WI38 (cell line): Measurements from ENCODE around the gene SMC4.
"Not testable (repeated sequence)": the region's sequence is repeated elsewhere in the genome, so short reads cannot be mapped to it uniquely, and the experiment has no call there.

Experiments
- H3K4me3 ChIP-seq: 2 replicates; pipeline ENCODE4 v1.5.1; 2011; ENCODE audit warnings: low read depth, mild to moderate bottlenecking, control low read depth, low read length
- TF ChIP-seq, protein P1 (sequence below): IDR thresholded peaks from 2 replicates; pipeline ENCODE4 v1.5.1; 2012; ENCODE audit warnings: low read depth, mild to moderate bottlenecking, control low read depth, low read length

The SMC4 gene

GRCh38 chr3:160446522-160447056, 47.1 kb downstream of the SMC4 start:
- H3K4me3 ChIP-seq = no peak overlapping the region
- TF ChIP-seq, protein P1, sequence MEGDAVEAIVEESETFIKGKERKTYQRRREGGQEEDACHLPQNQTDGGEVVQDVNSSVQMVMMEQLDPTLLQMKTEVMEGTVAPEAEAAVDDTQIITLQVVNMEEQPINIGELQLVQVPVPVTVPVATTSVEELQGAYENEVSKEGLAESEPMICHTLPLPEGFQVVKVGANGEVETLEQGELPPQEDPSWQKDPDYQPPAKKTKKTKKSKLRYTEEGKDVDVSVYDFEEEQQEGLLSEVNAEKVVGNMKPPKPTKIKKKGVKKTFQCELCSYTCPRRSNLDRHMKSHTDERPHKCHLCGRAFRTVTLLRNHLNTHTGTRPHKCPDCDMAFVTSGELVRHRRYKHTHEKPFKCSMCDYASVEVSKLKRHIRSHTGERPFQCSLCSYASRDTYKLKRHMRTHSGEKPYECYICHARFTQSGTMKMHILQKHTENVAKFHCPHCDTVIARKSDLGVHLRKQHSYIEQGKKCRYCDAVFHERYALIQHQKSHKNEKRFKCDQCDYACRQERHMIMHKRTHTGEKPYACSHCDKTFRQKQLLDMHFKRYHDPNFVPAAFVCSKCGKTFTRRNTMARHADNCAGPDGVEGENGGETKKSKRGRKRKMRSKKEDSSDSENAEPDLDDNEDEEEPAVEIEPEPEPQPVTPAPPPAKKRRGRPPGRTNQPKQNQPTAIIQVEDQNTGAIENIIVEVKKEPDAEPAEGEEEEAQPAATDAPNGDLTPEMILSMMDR = no peak

DNA sequence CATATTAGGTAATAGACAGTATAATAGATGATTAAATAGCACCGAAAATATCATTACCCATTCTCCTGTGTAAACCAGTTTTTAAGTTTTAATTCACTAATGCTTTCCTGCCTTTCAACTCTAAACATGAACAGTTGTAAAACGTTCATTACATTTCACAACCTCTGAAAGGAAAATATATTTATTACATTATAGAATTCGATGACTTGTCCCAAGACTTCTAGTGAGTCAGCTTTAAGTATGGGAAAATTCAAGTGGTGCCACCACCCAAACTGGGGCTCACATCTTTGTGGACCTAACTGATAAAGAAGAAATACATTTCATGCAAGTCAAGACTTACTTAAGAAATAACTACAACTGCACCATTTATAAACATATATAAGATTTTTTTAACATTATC, 48.1 kb downstream of the SMC4 start:
- TF ChIP-seq, protein P1 = no peak
- H3K4me3 ChIP-seq = peak overlapping the region; percentile 87

- TF ChIP-seq, protein P1 = no peak
- peak overlapping the region; percentile 87 for H3K4me3 ChIP-seq
Observed at GRCh38 chr3:160448845-160449635, 49.6 kb downstream of the SMC4 start.

- TF ChIP-seq, protein P1 = no peak
- H3K4me3 ChIP-seq = peak within 1 kb of the TSS; percentile 87
Observed at GRCh38 chr3:160449636-160450598, 50.5 kb downstream of the SMC4 start, which contains the start of gene TRIM59. TRIM59 (minus strand) TSS chr3:160449786; CDS start chr3:160439183, 10,603 bp downstream.

- TF ChIP-seq, protein P1 = no peak
- H3K4me3 ChIP-seq = peak overlapping the region; percentile 87
Observed at GRCh38 chr3:160450846-160451245, 51.4 kb downstream of the SMC4 start.

DNA sequence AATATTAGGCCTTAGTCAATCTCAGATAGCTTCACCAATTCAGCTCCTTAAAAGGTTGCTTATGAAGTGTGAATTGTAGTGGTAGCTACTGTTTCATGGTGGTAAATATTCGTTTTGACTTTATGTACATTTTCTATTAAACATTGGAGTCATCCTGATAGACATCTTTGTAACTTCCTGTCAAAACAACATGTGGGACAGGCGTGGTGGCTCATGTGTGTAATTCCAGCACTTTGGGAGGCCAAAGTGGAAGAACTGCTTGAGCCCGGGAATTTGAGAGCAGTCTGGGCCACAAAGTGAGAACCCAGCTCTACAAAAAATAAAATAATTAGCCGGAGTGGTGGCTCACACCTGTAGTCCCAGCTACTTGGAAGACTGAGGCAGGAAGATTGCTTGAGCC, 52.2 kb downstream of the SMC4 start:
- TF ChIP-seq, protein P1 = no peak

DNA sequence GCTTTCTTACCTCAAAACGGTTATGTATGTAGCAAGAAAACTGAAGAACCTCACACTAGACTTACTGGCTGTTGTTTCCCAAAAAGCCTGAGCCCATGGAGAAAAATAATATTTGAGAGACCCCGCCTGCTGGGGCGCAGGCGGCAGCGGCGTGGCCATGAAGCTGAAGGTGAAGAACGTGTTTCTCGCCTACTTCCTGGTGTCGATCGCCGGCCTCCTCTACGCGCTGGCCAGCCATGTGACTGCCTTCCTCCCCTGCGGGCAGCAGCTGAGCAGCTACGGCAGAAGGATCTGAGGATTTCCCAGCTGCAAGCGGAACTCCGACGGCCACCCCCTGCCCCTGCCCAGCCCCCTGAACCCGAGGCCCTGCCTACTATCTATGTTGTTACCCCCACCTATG, 52.8 kb downstream of the SMC4 start:
- H3K4me3 ChIP-seq = not testable (repeated sequence)

More for the DNA sequence above, 52.2 kb downstream of the SMC4 start:
- no peak overlapping the region for H3K4me3 ChIP-seq
